GM19099 (cell line): Measurements from ENCODE around the gene NPTX1.

Experiments
- POLR2A ChIP-seq: IDR thresholded peaks from 3 replicates; pipeline ENCODE4 v1.6.1; 2011; ENCODE audit warnings: low read depth; ENCODE audit not compliant: insufficient read length; ENCODE audit errors: extremely low read depth

Gene NPTX1

GRCh38 chr17:80424878-80425765 lies 51.3 kb downstream of the NPTX1 start:
- TF ChIP-seq POLR2A: no peak

- no peak for TF ChIP-seq POLR2A
These were observed 52.1 kb downstream of the NPTX1 start for GRCh38 chr17:80424261-80424660.

DNA sequence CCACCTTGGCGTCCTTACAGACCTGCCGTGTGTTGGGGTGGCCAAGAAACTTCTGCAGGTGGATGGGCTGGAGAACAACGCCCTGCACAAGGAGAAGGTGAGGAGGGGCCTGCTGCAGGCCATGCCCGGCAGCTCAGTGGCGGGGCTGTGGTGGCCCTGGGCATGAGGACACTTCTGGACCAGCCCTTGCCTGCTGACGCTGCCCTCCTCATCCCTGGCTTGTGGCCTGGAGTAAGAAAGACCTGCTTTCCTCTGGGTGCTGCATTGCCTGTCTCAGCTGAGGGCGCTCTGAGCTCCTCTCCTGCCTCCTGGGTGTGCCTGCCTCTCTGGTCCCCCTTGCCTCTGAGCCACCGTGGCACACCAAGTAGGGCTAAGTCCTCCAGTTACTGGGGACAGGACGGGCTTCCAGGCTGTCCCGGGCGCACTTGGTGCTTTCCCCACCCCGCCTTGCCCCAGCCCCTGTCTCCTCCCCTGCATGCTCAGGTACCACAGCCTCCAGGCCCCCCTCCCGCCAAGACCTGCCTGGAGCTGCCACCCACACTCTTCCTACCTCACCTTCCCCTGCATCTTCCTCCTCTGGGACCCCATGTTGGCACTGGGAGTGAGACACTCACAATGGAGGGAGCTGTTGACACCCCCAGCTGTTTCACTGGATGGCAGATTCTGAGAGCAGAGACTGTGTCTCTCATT lies 52.7 kb downstream of the NPTX1 start:
- TF ChIP-seq POLR2A: no peak

DNA sequence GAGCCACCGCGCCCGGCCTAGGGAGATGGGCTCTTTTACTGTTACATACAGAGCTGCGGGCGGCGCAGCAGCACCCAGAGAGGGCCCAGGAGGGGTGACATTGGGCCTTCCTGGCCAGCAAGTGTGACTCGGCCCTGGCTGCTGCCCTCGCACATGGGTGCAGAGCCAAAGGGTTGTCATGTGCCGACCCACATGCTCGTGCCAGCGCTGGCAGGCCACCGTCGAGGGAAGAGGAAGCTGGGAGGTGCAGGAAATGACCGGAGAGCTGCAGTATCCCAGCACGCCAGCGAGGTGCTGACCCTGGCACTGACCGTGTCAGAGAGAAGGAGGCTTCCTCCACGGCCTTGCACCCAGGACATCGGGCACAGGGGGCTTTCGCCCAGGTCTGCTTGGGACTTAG lies 53.4 kb downstream of the NPTX1 start:
- no peak for TF ChIP-seq POLR2A

DNA sequence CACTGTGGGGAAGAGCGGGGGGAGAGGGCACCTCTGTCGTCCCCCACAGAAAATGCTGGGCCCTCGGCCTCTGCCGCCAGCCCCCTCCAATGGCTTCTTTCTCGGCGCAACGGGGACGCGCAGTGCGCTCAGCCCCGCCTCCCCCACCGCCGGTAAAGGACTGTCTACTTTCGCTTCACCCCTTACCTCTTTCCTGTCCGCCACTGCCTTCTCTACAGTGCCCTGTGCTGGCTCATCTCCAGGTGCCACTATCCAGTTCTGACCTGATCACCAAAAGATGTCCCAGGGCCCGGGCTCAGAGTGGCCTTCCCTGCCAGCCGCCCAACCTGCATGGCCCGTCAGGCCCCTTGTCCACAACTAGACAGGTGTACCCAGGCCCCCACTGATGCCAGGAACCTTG lies 54.1 kb downstream of the NPTX1 start:
- TF ChIP-seq POLR2A: no peak

GRCh38 chr17:80421381-80422090 lies 54.9 kb downstream of the NPTX1 start:
- TF ChIP-seq POLR2A: no peak

DNA sequence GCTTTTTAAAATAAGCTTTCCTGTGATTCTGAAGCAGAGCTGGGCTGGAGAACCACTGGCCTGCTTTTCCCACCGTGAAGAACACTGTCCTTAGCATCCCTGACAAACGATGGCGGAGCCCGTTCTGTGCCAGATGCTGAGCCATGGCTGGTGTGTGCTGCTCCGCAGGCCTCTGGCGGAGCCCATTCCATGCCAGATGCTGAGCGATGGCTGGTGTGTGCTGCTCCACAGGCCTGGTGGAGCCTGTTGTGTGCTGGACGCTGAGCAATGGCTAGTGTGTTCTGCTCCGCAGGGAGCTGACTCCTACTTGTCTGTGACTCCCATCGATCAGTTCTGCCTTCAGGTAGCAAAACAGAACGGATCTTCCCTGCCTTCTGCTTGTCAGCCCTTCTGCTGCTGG lies 57.2 kb downstream of the NPTX1 start:
- no peak for TF ChIP-seq POLR2A

DNA sequence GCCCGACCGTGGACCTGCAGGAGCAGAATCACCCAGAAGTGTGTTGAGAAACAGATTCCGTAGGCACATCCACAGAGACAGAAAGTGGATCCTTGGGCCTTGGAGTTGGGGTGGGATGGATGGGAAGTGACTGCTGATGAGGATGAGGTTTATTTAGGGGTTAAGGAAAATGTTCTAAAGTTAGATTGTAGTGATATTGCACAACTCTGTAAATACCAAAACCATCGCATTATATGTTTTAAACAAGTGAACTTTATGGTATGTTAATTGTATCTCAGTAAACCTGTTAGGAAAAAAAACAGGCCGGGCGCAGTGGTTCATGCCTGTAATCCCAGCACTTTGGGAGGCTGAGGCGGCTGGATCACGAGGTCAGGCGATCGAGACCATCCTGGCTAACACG lies 57.8 kb downstream of the NPTX1 start:
- TF ChIP-seq POLR2A: no peak
